Thoracic aorta (tissue), 2 donors: Measurements from ENCODE around the gene ZFYVE1. TPM values are rescaled to one million over a fixed set of nuclear protein-coding genes. Genes with fewer than 3 reads are reported as not detected.

Experiments
- ATAC-seq: fragments of 150-250 bp; one replicate; pipeline ENCODE4 v1.8.0; 2017; ENCODE audit warnings: low read depth; ENCODE audit not compliant: insufficient number of reproducible peaks, low FRiP score
- DNase-seq: peaks from one replicate; pipeline ENCODE4 v3.0.0-alpha.2; 2020; ENCODE audit warnings: low spot score
- H3K27ac ChIP-seq, 2 donors: fragments of 200-600 bp; sonication (generic); 1 replicate in 1 of 2; 2 replicates in 1 of 2; pipeline ENCODE4 v1.5.1; 2016; ENCODE audit warnings: mild to moderate bottlenecking in 2 of 2, moderate library complexity in 2 of 2
- H3K27me3 ChIP-seq: fragments of 200-600 bp; sonication (generic); replicated peaks from 2 replicates; pipeline ENCODE4 v1.6.0; 2016; ENCODE audit warnings: mild to moderate bottlenecking; ENCODE audit not compliant: insufficient read depth
- H3K36me3 ChIP-seq: fragments of 200-600 bp; sonication (generic); one replicate; pipeline ENCODE4 v1.5.1; 2016
- H3K4me1 ChIP-seq, 2 donors: fragments of 200-600 bp; sonication (generic); 1 replicate in 1 of 2; 2 replicates in 1 of 2; pipeline versions ENCODE4 v1.5.1 to v1.6.0; 2016; ENCODE audit warnings: low read depth in 2 of 2, mild to moderate bottlenecking in 1 of 2; ENCODE audit not compliant: control insufficient read depth in 1 of 2
- H3K4me3 ChIP-seq: fragments of 200-600 bp; sonication (generic); 2 replicates; pipeline ENCODE4 v1.5.1; 2016; ENCODE audit warnings: mild to moderate bottlenecking
- H3K9me3 ChIP-seq: fragments of 200-600 bp; sonication (generic); 2 replicates; pipeline ENCODE4 v1.5.1; 2016
- total RNA-seq, 2 donors: library from RNA; depleted of rRNA; stranded (reverse); fragments of >200 nt; gene quantifications; one replicate each; pipeline versions ENCODE4 v1.1.0 to v1.2.3, GENCODE V29; 2016
- TF ChIP-seq, protein P1 (sequence below): fragments of 200-600 bp; sonication (generic); IDR thresholded peaks from one replicate; pipeline ENCODE4 v1.5.1; 2019; ENCODE audit warnings: antibody characterized with exemption

ZFYVE1 gene
- total RNA-seq, 2 donors from 2014 or later: 21.5 to 31.6 TPM

- H3K36me3 ChIP-seq: peaks cover 28% of the 10 kb centered on the region
- H3K9me3 ChIP-seq: no peaks in the 10 kb centered on the region
- no peak overlapping the region for H3K27ac ChIP-seq
- no peaks in the 10 kb centered on the region for H3K4me1 ChIP-seq
- DNase-seq (no peak), ATAC-seq (no peak)
- H3K4me3 ChIP-seq: no peak overlapping the region
- TF ChIP-seq, protein P1, sequence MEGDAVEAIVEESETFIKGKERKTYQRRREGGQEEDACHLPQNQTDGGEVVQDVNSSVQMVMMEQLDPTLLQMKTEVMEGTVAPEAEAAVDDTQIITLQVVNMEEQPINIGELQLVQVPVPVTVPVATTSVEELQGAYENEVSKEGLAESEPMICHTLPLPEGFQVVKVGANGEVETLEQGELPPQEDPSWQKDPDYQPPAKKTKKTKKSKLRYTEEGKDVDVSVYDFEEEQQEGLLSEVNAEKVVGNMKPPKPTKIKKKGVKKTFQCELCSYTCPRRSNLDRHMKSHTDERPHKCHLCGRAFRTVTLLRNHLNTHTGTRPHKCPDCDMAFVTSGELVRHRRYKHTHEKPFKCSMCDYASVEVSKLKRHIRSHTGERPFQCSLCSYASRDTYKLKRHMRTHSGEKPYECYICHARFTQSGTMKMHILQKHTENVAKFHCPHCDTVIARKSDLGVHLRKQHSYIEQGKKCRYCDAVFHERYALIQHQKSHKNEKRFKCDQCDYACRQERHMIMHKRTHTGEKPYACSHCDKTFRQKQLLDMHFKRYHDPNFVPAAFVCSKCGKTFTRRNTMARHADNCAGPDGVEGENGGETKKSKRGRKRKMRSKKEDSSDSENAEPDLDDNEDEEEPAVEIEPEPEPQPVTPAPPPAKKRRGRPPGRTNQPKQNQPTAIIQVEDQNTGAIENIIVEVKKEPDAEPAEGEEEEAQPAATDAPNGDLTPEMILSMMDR: no peak
- H3K27me3 ChIP-seq: no peaks in the 10 kb centered on the region
Observed at GRCh38 chr14:72947366-72948160, 79.3 kb downstream of the ZFYVE1 start.

DNA sequence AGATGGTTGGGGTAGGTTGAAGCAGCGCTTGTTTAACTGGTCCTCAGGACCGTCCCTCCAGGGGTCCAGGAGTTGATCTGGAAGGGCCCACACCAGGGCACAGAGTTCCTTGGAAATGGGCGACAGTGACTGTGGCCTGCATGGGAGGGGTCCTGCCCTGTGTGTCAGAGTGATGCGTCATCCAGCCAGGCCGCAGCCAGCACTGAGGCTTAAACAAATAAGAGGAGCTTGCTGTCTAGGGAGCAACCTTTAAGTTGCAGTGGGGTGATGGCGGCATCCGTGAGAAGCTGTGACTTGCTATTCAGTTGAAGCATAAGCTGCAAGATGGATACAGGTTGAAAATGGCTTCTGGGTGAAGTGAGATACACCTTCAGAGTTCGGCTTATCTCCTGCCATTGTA, 80.4 kb downstream of the ZFYVE1 start:
- peaks cover 31% of the 10 kb centered on the region for H3K36me3 ChIP-seq
- no peak for ATAC-seq
- no peaks in the 10 kb centered on the region for H3K9me3 ChIP-seq

DNA sequence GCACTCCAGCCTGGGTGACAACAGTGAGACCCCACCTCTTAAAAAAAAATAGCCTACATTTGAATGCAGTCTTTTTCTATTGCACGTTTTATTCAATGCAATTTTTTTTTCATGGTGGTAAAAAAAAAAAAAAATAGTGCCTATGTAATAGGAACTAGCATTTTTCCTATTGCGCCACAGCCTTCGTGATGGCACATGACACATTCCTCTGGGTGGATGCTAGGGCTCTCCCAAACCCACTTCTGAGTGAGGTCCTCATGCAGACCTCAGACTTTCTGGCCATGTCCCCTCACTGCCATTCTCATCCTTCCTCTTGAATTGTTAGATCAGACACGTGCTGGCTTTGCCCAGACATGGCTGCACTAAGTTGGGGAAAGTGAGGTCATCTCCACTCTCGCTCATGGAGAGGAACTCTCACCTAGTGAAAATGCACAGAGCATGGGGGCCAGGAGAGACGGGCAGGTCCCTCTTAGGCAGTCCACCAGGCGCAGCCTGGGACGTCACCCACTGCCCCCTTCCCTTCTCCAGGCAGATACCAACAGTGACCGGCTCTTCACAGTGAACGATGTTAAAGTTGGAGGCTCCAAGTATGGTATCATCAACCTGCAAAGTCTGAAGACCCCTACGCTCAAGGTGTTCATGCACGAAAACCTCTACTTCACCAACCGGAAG, 81.4 kb downstream of the ZFYVE1 start:
- Histone ChIP-seq H3K4me3 (no peak overlapping the region), H3K36me3 (peaks cover 37% of the 10 kb centered on the region), H3K9me3 (no peaks in the 10 kb centered on the region), H3K27me3 (no peaks in the 10 kb centered on the region), H3K4me1 (no peaks in the 10 kb centered on the region), H3K27ac (no peak overlapping the region)
- TF ChIP-seq, protein P1: no peak
- DNase-seq (no peak), ATAC-seq (no peak)

More for the DNA sequence above, 80.4 kb downstream of the ZFYVE1 start:
- H3K27me3 ChIP-seq: no peaks in the 10 kb centered on the region
- no peak overlapping the region for H3K4me3 ChIP-seq
- H3K4me1 ChIP-seq: no peaks in the 10 kb centered on the region
- H3K27ac ChIP-seq: no peak overlapping the region
- DNase-seq: no peak
- TF ChIP-seq, protein P1: no peak

DNA sequence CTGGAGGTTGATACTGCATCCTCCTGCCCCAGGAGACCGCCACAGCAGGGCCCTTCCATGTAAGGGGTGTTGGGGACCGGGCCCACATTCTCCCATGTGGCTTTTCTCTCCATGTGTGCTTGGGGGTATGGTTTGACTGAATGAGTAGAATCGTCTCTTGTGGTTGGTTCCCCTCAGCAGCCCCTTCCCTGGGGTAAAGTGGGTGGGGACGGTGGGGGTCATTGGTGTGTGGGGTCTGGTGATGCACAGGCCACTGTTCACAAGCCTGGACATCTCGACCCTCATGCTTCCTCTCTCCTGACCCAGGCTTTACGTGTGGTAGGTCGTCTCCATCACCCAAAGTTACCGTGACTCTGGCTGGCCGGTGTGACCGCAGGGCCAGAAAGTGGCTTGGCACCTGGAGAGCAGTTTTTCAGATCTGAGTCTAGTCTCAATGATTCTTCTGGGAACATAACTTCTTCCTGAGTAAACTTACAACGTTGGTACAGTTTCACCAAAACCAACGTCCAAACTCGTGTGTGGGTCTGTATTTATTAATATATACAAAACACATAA, 83.0 kb downstream of the ZFYVE1 start:
- TF ChIP-seq, protein P1: no peak
- no peaks in the 10 kb centered on the region for H3K27me3 ChIP-seq
- ATAC-seq (no peak), DNase-seq (no peak)
- peaks cover 40% of the 10 kb centered on the region for H3K36me3 ChIP-seq
- H3K4me1 ChIP-seq: no peaks in the 10 kb centered on the region
- no peaks in the 10 kb centered on the region for H3K9me3 ChIP-seq
- H3K4me3 ChIP-seq: no peak overlapping the region
- H3K27ac ChIP-seq: no peak overlapping the region

GRCh38 chr14:72942934-72943333, 84.0 kb downstream of the ZFYVE1 start:
- DNase-seq (no peak), ATAC-seq (no peak)
- Histone ChIP-seq H3K27ac (no peak overlapping the region), H3K36me3 (peaks cover 40% of the 10 kb centered on the region), H3K27me3 (no peaks in the 10 kb centered on the region), H3K4me1 (no peaks in the 10 kb centered on the region), H3K9me3 (no peaks in the 10 kb centered on the region), H3K4me3 (no peak overlapping the region)
- TF ChIP-seq, protein P1: no peak
